HG03060 (cell line): ENCODE results near the gene RFXAP.

Source experiments
- ATAC-seq: cut with Tn5 transposase; IDR thresholded peaks from one replicate; pipeline ENCODE4 v1.9.1; 2021; ENCODE audit warnings: low read depth, moderate number of reproducible peaks; ENCODE audit not compliant: unreplicated experiment

RFXAP gene

DNA sequence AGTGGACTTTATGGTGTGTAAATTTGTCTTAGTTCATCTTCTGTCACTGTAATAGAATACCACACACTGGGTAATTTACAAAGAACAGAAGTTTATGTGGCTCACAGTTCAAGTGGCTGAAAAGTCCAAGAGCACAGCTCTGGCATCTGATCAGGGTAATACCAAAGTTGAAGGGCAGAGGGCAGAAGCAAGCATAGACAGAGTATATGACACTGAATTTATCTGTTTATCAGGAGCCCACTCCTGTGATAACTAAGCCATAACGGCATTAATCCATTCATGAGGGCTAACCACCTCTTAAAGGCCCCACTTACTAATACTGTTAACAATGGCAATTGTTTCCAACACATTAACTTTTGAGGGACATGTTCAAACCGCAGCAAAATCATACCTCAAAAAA is 4.0 kb upstream of the RFXAP start:
- ATAC-seq: no peak

GRCh38 chr13:36817996-36818803 is 822 bp upstream of the RFXAP start:
- no peak for ATAC-seq

- ATAC-seq: peak; percentile 6
Observed at GRCh38 chr13:36819739-36820090, 693 bp downstream of the RFXAP start.

GRCh38 chr13:36820222-36820621 is 1.2 kb downstream of the RFXAP start:
- peak; percentile 57 for ATAC-seq

- ATAC-seq: no peak
Observed at GRCh38 chr13:36822785-36823184, 3.8 kb downstream of the RFXAP start.

GRCh38 chr13:36829753-36830152 is 10.7 kb downstream of the RFXAP start:
- ATAC-seq: no peak

- ATAC-seq: no peak
Observed at GRCh38 chr13:36831291-36831690, 12.3 kb downstream of the RFXAP start.

DNA sequence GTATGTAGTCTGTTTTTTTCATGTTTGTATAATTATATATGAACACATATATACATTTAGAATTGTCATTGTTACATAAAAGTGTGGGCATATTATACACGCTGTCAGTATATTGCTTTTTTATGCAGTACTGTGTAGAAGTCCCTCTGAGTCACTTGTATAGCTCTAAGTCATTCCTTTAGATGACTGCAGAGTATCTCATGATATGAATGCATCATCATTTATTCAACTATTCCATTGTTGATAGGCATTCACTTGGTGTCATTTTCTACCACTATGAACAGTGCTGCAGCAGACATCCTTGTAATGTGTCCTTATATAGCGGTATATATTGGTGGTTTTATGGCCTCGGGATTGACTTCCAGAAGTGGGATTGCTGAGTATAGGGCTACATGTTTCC is 15.3 kb downstream of the RFXAP start:
- no peak for ATAC-seq

- no peak for ATAC-seq
Observed at GRCh38 chr13:36837354-36838092, 18.5 kb downstream of the RFXAP start.

DNA sequence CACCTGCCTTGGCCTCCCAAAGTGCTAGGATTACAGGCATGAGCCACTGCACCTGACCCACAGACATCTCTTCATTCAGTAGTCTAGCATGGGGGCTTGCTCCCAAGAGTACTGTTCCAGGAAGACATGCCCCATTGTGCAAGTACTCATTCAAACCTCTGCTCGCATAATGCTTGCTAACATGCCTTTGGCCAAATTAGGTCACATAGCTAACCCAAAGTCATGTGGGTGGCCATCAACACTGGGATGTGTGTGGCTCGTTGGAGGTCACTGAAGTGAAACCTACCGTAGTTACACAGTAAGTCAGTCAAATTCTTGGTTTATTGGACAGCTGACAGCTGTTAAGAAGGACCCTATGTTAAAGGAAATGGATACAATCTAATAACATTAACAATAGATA is 20.3 kb downstream of the RFXAP start:
- ATAC-seq: no peak

DNA sequence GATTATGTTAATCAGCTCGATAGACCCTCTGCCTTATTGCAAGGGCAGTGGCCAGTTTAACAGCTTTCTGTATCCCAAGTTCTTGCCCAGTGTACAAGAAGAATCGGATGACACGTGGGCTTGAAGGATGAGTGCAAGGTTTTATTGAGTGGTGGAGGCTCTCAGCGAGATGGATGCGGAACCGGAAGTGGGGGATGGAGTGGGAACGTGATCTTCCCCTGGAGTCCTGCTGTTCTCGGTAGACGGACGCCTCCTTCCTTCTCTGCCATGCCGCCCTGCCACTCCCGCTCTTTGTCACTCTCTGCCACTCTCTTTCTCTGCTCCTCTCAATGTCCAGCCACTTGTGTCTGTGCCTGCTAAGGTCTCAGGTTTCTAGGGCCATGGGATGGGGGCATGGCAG is 21.0 kb downstream of the RFXAP start:
- ATAC-seq: no peak

DNA sequence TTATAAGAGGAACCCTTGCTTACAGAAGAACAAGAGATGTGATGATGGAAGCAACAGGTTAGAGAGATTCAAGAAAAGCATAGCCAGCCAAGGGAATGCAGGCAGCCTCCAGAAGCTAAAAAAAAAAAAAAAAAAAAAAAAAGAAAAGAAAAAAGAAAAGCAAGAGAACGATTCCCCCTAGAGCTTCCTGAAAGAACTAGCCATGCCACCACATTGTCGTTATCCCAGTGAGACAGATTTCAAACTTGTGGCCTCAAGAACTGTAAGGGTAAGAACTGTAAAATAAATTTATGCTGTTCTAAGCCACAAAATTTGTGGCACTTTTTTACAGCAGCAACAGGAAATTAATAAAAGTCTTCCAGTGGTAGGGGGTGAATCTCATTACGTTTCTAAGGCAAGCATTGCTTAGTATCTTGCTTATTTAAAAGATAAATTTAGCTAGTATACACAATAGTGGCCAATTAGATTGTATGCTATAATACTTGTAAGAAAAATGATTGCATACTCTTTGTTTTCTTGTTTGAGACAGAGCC is 21.8 kb downstream of the RFXAP start:
- no peak for ATAC-seq

DNA sequence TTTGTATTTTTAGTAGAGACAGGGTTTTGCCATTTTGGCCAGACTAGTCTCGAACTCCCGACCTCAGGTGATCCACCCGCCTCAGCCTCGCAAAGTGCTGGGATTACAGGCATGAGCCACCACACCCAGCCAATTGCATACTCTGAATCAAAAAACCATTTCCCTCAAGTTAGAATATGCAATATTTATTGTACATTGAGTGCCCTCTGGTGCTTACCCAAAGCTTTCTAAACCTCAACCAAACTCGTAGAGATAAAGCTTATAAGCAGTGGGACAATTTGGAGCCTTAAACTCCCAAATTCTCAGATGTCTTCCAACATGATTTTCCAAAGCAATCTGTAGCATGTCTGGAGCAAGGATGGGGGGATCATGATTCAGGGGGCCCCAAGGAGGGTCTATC is 22.4 kb downstream of the RFXAP start:
- no peak for ATAC-seq

DNA sequence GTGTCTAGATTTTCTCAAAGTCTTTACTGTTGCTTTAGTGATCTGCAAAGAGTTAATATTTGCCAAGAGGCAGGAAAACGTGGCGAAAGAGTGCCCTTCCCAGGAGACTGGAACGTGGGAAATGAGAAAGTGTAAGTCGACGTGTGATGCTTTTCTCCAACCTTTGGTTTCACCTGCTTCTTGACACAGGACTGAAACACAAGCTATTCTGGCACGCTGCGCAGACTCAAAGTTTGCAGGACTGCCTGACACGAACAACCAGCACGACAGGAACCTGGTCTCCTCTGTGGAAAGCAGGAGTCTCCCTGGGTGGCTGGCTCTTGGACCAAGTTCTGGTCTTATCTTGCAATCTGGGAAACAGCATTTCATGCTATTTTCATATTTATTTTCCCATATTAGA is 28.6 kb downstream of the RFXAP start:
- ATAC-seq: no peak

- ATAC-seq: no peak
Observed at GRCh38 chr13:36848199-36848982, 29.4 kb downstream of the RFXAP start.

DNA sequence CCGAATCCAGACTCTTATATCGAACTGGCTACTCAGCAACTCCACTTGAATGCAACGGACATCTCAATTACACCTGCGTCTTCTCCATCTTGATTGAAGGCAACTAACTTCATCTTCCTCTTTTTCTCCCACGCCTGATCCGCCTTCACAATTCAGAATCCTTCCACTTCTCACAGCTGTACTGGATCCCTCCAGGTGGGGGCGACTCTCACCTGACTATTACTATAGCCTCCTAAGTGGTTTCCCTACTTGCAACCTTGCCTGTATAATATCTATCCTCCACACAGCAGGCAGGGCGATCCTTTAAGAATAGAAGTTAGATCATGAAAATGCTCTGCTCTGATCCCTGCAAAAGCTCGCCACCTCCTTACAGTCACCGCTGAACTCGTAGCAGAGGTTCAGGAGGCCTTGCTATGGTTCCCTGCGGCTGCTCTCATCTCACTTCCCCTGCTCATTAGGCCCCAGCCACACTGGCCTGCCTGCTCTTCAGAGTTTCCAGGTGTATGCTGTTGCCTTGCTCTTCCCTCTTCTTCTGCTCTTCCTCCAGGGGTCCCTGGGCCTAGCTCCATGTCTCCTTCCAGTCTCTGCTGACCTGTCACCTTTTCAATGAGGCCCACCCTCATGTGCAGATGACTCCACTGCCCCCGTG is 31.9 kb downstream of the RFXAP start:
- no peak for ATAC-seq

DNA sequence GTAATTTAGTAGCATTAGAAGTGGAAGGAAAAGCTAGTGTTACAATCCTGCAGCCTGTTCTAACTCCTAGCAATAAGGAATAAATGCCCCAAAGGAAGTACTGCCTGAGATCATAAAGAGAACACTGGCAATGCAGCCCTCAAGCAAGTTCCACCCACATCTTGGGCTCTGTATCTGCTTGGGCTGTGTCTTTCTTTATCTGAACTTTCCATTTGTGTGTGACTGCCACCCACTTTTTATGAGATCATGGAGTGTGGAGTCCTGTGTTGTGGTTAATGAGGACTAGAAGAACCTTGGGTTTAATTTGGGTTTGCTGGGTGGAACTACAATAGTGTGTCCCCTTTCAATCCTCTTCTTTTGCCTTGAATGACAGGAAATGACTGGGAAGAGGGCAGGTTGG is 38.2 kb downstream of the RFXAP start:
- no peak for ATAC-seq

DNA sequence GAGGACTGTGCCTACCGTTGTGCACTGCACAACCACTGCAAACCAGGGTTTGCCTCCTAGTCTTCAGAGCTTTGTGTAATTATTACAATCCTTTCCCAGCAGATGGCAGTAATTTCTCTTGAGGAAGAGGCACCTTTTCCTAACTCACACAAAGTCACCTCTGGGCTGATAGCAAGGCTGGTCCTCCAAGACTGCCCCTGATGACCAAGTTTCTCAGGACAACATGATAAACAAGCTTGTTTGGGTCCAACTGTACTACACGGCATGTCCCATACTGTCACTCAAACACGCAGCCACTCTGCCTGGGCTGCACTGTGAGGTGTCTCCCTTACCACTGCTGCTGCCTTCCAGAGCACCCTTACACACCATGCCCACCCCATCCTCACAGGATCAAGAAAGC is 39.3 kb downstream of the RFXAP start:
- no peak for ATAC-seq

DNA sequence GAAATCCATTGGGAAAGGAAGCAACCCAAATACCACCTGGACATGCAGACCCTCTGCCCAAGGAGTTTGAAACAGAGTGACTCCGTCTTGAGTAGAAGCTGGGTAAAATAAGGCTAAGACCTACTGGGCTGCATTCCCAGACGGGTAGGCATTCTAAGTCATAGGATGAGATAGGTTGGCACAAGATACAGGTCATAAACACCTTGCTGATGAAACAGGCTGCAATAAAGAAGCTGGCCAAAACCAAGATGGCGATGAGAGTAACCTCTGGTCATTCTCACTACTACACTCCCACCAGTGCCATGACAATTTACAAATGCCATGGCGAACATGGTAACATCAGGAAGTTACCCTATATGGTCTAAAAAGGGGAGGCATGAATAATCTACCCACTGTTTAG is 40.2 kb downstream of the RFXAP start:
- no peak for ATAC-seq

DNA sequence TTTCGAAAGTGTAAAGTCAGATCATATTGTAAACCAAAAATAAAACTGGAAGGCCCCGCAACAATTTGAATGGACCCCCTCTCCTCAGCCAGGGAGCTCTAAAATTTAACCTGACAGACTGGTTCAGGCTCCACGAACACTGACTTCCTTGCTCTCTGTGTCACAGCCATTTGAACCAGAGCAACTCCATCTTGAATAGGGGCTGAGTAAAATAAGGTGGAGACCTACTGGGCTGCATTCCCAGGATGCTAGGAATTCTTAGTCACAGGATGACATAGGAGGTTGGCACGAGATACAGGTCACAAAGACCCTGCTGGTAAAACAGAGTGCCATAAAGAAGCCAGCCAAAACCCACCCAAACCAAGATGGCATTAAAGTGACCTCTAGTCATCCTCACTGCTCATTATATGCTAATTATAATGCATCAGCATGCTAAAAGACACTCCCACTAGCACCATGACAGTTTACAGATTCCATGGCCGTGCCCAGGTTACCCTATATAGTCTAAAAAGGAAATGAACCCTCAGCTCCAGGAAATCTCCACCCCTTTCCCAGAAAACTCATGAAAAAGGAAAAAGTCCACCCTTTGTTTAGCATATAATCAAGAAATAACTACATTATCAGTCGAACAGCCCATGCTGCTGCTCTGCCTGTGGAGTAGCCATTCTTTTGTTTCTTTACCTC is 43.1 kb downstream of the RFXAP start:
- no peak for ATAC-seq
